ENCODE measurements around the gene SYCP1.

The SYCP1 gene

DNA sequence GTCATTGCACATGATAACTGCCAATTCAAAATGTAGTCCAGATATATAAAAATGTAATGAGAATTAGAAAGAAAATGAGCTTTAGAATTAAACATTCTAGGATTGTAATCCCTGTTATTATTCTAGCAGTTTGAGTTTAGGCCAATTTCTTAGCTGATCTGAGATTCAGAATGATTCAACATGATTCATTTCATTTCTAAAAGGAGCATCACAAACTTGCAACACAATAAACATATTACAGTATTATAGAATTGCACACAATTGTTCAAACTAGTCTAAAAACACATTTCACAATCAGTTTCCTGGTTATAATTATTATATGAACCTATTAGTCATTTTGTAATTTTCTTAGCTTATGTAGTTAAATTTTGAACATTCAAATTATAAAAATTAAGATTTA lies 131.6 kb downstream of the SYCP1 start:
- no peaks in the 10 kb centered on the region for H3K27me3 ChIP-seq (ENCODE audit: insufficient read depth, poor library complexity, severe bottlenecking)
- TF ChIP-seq GABPA (IDR thresholded peaks at IDR 0.05; ENCODE audit: low read depth) (no peak), POLR2AphosphoS5 (IDR thresholded peaks at IDR 0.05; ENCODE audit: low read depth) (no peak), SPI1 (IDR thresholded peaks at IDR 0.05; ENCODE audit: borderline replicate concordance, low read depth) (no peak)
- TF ChIP-seq, protein P1, sequence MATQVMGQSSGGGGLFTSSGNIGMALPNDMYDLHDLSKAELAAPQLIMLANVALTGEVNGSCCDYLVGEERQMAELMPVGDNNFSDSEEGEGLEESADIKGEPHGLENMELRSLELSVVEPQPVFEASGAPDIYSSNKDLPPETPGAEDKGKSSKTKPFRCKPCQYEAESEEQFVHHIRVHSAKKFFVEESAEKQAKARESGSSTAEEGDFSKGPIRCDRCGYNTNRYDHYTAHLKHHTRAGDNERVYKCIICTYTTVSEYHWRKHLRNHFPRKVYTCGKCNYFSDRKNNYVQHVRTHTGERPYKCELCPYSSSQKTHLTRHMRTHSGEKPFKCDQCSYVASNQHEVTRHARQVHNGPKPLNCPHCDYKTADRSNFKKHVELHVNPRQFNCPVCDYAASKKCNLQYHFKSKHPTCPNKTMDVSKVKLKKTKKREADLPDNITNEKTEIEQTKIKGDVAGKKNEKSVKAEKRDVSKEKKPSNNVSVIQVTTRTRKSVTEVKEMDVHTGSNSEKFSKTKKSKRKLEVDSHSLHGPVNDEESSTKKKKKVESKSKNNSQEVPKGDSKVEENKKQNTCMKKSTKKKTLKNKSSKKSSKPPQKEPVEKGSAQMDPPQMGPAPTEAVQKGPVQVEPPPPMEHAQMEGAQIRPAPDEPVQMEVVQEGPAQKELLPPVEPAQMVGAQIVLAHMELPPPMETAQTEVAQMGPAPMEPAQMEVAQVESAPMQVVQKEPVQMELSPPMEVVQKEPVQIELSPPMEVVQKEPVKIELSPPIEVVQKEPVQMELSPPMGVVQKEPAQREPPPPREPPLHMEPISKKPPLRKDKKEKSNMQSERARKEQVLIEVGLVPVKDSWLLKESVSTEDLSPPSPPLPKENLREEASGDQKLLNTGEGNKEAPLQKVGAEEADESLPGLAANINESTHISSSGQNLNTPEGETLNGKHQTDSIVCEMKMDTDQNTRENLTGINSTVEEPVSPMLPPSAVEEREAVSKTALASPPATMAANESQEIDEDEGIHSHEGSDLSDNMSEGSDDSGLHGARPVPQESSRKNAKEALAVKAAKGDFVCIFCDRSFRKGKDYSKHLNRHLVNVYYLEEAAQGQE (IDR thresholded peaks at IDR 0.05; ENCODE audit: insufficient replicate concordance, low read depth), result no peak
- TF ChIP-seq, protein P2, sequence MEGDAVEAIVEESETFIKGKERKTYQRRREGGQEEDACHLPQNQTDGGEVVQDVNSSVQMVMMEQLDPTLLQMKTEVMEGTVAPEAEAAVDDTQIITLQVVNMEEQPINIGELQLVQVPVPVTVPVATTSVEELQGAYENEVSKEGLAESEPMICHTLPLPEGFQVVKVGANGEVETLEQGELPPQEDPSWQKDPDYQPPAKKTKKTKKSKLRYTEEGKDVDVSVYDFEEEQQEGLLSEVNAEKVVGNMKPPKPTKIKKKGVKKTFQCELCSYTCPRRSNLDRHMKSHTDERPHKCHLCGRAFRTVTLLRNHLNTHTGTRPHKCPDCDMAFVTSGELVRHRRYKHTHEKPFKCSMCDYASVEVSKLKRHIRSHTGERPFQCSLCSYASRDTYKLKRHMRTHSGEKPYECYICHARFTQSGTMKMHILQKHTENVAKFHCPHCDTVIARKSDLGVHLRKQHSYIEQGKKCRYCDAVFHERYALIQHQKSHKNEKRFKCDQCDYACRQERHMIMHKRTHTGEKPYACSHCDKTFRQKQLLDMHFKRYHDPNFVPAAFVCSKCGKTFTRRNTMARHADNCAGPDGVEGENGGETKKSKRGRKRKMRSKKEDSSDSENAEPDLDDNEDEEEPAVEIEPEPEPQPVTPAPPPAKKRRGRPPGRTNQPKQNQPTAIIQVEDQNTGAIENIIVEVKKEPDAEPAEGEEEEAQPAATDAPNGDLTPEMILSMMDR (IDR thresholded peaks at IDR 0.05; ENCODE audit: insufficient read depth, low read length), result no peak
- DNase-seq (ENCODE audit: low read depth in 1 of 2, low spot score in 1 of 2), result no peak
- H3K4me3 ChIP-seq (replicated peaks; ENCODE audit: insufficient read depth, low read length), result no peak overlapping the region
- H3K27ac ChIP-seq (replicated peaks), result no peak overlapping the region

DNA sequence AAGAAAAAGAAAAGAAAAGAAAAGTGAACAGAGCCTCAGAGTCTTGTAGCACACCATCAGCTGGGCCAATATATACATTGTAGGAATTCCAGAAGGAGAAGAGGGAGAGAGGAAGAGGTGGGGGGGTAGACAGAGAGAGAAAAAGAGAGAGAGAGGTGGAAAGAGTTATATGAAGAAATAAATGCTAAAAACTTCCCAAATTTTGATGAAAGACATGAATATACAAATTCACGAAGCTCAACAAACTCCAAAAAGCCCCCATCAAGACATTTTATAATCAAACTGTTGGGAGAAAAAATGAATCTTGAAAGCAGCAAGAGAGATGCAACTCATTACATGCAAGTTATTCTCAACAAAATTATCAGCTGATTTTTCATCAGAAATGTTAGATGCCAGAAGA lies 133.4 kb downstream of the SYCP1 start:
- DNase-seq (ENCODE audit: low read depth in 1 of 2, low spot score in 1 of 2), result no peak
- H3K4me3 ChIP-seq (replicated peaks; ENCODE audit: insufficient read depth, low read length), result no peak overlapping the region
- TF ChIP-seq SPI1 (IDR thresholded peaks at IDR 0.05; ENCODE audit: borderline replicate concordance, low read depth), result no peak
- TF ChIP-seq, protein P2 (IDR thresholded peaks at IDR 0.05; ENCODE audit: insufficient read depth, low read length), result no peak
- no peak for TF ChIP-seq POLR2AphosphoS5 (IDR thresholded peaks at IDR 0.05; ENCODE audit: low read depth)
- TF ChIP-seq GABPA (IDR thresholded peaks at IDR 0.05; ENCODE audit: low read depth), result no peak
- TF ChIP-seq, protein P1 (IDR thresholded peaks at IDR 0.05; ENCODE audit: insufficient replicate concordance, low read depth), result no peak
- no peak overlapping the region for H3K27ac ChIP-seq (replicated peaks)
- no peaks in the 10 kb centered on the region for H3K27me3 ChIP-seq (ENCODE audit: insufficient read depth, poor library complexity, severe bottlenecking)

DNA sequence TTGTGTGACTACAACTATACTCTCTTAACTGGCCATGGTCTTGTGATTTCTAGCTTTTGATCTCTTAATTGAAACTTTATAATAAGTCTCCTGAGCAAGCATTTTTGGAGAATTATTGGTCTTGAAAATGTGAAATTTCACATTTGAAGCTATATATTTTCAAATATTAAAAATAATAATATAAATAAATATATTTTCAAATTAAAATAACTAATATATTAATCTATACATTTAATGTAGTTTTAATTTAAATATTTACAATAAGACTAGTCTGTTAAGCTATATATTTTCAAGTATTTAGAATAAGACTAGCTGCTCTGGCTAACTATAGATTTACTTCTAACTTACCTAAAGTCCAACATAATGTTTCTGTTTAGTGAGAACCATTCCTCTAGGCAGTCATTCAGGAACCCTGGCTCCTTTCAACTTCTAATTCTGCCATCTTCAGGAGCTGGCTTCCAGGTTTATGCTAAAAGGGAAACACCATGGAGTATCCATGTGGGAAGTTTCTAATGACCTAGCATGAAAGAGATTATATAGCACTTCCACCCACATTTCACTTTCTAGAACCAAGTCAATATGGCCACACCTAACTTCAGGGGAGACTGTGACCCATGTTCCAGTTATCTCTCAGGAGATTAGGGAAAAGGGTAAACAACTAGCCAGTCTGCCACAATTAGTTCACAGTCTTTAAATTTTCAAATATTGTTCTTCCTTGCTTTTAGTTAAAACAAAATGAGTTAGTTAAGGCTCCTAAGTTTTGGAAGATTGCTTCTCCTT lies 143.0 kb downstream of the SYCP1 start:
- DNase-seq (ENCODE audit: low read depth in 1 of 2, low spot score in 1 of 2), result no peak
- H3K27me3 ChIP-seq (ENCODE audit: insufficient read depth, poor library complexity, severe bottlenecking), result no peaks in the 10 kb centered on the region
- H3K4me3 ChIP-seq (replicated peaks; ENCODE audit: insufficient read depth, low read length), result no peak overlapping the region
- no peak overlapping the region for H3K27ac ChIP-seq (replicated peaks)
- TF ChIP-seq, protein P2 (IDR thresholded peaks at IDR 0.05; ENCODE audit: insufficient read depth, low read length), result no peak
- TF ChIP-seq, protein P1 (IDR thresholded peaks at IDR 0.05; ENCODE audit: insufficient replicate concordance, low read depth), result no peak
- TF ChIP-seq SPI1 (IDR thresholded peaks at IDR 0.05; ENCODE audit: borderline replicate concordance, low read depth), result no peak
- TF ChIP-seq POLR2AphosphoS5 (IDR thresholded peaks at IDR 0.05; ENCODE audit: low read depth), result no peak
- no peak for TF ChIP-seq GABPA (IDR thresholded peaks at IDR 0.05; ENCODE audit: low read depth)
